OCI-LY1 (cell line): ENCODE data around the gene EYS.

Source experiments
- CTCF ChIP-seq: fragments of 200-600 bp; sonication (generic), shearing (Covaris generic); IDR thresholded peaks from 2 replicates; pipeline ENCODE4 v1.5.1; 2017; ENCODE audit warnings: mild to moderate bottlenecking, antibody characterized with exemption, low read length, moderate library complexity, mixed read lengths
- EZH2 ChIP-seq: fragments of 200-600 bp; sonication (generic), shearing (Covaris generic); IDR thresholded peaks from 2 replicates; pipeline ENCODE4 v1.8.0; 2017; ENCODE audit warnings: borderline replicate concordance, mixed run types, mild to moderate bottlenecking, antibody characterized with exemption, low read length, moderate library complexity, mixed read lengths

DNA sequence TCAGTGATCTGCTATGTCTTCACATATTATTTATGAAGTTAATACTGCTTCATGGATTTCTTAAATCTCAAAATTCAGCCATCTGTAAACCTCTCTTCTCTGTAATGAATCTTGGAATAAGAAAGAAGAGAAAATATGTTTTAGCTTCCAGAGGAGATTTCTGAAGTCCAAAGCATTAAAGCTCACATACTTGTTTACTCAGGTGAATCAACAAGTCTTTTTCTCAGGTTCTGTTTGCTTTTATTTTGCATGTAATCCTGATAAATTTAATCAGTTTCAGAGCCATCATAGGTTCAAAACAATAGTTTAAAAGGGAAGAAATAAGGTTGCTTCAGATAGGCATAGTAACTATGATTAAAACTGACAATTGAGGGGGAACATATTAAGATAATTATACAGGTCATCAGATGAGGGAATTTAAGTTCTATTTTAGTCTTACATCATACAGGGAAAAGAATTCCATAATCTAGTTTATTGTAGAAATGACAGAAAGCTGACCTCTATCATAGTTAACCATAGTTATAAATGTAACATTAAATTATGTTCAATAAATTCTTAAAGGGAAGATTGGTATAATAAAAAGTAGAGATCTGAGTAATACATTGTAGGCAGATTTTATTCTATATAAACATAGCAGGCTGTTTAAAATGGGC is 716.2 kb downstream of the EYS start:
- TF ChIP-seq CTCF (no peak), EZH2 (no peak)
